ENCODE results near the gene SMC5. TPM values are rescaled to one million over a fixed set of nuclear protein-coding genes. Genes with fewer than 3 reads are reported as not detected.

Gene SMC5
- total RNA-seq, 4 donors from 2014 or later, result 23.4 to 74.4 (median 39.7) TPM

- 24 to 42% methylated on average over 1 of the region's 1 CpG for WGBS, 2 donors (ENCODE audit: low coverage in 1 of 2)
- no peak for TF ChIP-seq EP300 (IDR thresholded peaks at IDR 0.05)
- TF ChIP-seq, protein P1, sequence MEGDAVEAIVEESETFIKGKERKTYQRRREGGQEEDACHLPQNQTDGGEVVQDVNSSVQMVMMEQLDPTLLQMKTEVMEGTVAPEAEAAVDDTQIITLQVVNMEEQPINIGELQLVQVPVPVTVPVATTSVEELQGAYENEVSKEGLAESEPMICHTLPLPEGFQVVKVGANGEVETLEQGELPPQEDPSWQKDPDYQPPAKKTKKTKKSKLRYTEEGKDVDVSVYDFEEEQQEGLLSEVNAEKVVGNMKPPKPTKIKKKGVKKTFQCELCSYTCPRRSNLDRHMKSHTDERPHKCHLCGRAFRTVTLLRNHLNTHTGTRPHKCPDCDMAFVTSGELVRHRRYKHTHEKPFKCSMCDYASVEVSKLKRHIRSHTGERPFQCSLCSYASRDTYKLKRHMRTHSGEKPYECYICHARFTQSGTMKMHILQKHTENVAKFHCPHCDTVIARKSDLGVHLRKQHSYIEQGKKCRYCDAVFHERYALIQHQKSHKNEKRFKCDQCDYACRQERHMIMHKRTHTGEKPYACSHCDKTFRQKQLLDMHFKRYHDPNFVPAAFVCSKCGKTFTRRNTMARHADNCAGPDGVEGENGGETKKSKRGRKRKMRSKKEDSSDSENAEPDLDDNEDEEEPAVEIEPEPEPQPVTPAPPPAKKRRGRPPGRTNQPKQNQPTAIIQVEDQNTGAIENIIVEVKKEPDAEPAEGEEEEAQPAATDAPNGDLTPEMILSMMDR (IDR thresholded peaks at IDR 0.05), result no peak
- Histone ChIP-seq H3K36me3 (peaks cover 0 to 38% of the 10 kb centered on the region in 2 donors), H3K9me3 (no peaks in the 10 kb centered on the region), H3K27ac (peak overlapping the region in 1 of 4 donors; percentile 52), H3K27me3 (no peaks in the 10 kb centered on the region), H3K4me3 (no peak overlapping the region), H3K4me1 (peaks cover 0 to 37% (median 0%) of the 10 kb centered on the region in 3 donors)
- ATAC-seq, result no peak
Observed at GRCh38 chr9:70352356-70352755, 93.6 kb downstream of the SMC5 start.

- Histone ChIP-seq H3K4me3 (no peak overlapping the region), H3K27ac (peak overlapping the region in 1 of 4 donors; percentile 52), H3K27me3 (no peaks in the 10 kb centered on the region), H3K36me3 (peaks cover 0 to 38% of the 10 kb centered on the region in 2 donors), H3K9me3 (no peaks in the 10 kb centered on the region), H3K4me1 (peaks cover 0 to 37% (median 0%) of the 10 kb centered on the region in 3 donors)
- no peak for ATAC-seq
- TF ChIP-seq POLR2AphosphoS5 (IDR thresholded peaks at IDR 0.05), result no peak
- TF ChIP-seq, protein P1 (IDR thresholded peaks at IDR 0.05), result peak; percentile 62 to 85 (median 80)
Observed at GRCh38 chr9:70352802-70353201, 94.0 kb downstream of the SMC5 start.

GRCh38 chr9:70355801-70356200 lies 97.0 kb downstream of the SMC5 start:
- no peaks in the 10 kb centered on the region for H3K9me3 ChIP-seq
- peaks cover 0 to 13% of the 10 kb centered on the region in 2 donors for H3K36me3 ChIP-seq
- no peak for TF ChIP-seq POLR2AphosphoS5 (IDR thresholded peaks at IDR 0.05)
- no peak for TF ChIP-seq POLR2A (IDR thresholded peaks at IDR 0.05)
- TF ChIP-seq, protein P1 (IDR thresholded peaks at IDR 0.05), result no peak
- TF ChIP-seq EP300 (IDR thresholded peaks at IDR 0.05), result no peak
- no peak overlapping the region for H3K4me3 ChIP-seq
- 61 to 86% methylated on average over 2 of the region's 3 CpGs for WGBS, 2 donors (ENCODE audit: low coverage in 1 of 2)
- ATAC-seq, result no peak
- H3K27ac ChIP-seq, result no peak overlapping the region
- H3K27me3 ChIP-seq, result no peaks in the 10 kb centered on the region
- H3K4me1 ChIP-seq, result peaks cover 0 to 35% (median 0%) of the 10 kb centered on the region in 3 donors

GRCh38 chr9:70362952-70363351 lies 104.2 kb downstream of the SMC5 start:
- TF ChIP-seq, protein P1 (IDR thresholded peaks at IDR 0.05), result no peak
- TF ChIP-seq POLR2AphosphoS5 (IDR thresholded peaks at IDR 0.05), result no peak
- no peak for TF ChIP-seq POLR2A (IDR thresholded peaks at IDR 0.05)
- no peak for TF ChIP-seq EP300 (IDR thresholded peaks at IDR 0.05)
- ATAC-seq, result no peak
- peaks cover 0 to 1% of the 10 kb centered on the region in 2 donors for H3K36me3 ChIP-seq
- H3K27ac ChIP-seq, result no peak overlapping the region
- no peaks in the 10 kb centered on the region for H3K4me1 ChIP-seq
- no peak overlapping the region for H3K4me3 ChIP-seq
- WGBS, 2 donors (ENCODE audit: low coverage in 1 of 2), result 80 to 89% methylated on average over 2 to 5 of the region's 7 CpGs
- H3K27me3 ChIP-seq, result no peaks in the 10 kb centered on the region
- H3K9me3 ChIP-seq, result no peaks in the 10 kb centered on the region

GRCh38 chr9:70363760-70364159 lies 105.0 kb downstream of the SMC5 start:
- H3K4me1 ChIP-seq, result no peaks in the 10 kb centered on the region
- H3K36me3 ChIP-seq, result no peaks in the 10 kb centered on the region
- no peak overlapping the region for H3K4me3 ChIP-seq
- TF ChIP-seq, protein P1 (IDR thresholded peaks at IDR 0.05), result no peak
- TF ChIP-seq POLR2A (IDR thresholded peaks at IDR 0.05) (no peak), POLR2AphosphoS5 (IDR thresholded peaks at IDR 0.05) (no peak), EP300 (IDR thresholded peaks at IDR 0.05) (no peak)
- no peaks in the 10 kb centered on the region for H3K9me3 ChIP-seq
- WGBS, 2 donors (ENCODE audit: low coverage in 1 of 2), result 87 to 92% methylated on average over 3 to 5 of the region's 7 CpGs
- H3K27ac ChIP-seq, result no peak overlapping the region
- no peak for ATAC-seq
- no peaks in the 10 kb centered on the region for H3K27me3 ChIP-seq
